Measurements from ENCODE around the gene RTCB. TPM values are rescaled to one million over a fixed set of nuclear protein-coding genes. Genes with fewer than 3 reads are reported as not detected.

RTCB gene
- total and polyA plus RNA-seq, 4 donors: 20.5 to 70.6 (median 63.7) TPM

DNA sequence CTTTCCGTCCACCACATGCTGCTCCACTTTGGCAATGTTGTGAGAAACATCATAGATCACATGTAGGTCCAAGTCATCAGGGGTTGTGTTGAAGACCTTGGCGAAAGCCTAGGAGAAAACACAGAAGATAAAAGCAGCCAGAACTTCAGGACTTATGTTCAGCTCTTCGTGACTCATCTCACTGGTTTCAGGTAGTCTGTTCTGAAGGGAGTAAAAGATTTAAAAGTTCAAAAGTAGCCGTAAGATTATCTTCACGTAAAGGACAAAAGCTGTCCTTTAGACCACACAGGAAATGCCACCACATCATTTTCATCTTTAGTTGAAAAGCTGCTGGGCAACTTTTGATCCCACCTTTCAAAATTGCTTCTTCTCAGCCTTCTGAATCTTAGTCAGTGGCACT, 16.9 kb downstream of the RTCB start:
- Histone ChIP-seq H3K36me3 (ENCODE audit: control insufficient read depth in 4 of 4, insufficient read depth in 4 of 4, low read length in 4 of 4) (peaks cover 40 to 66% (median 48%) of the 10 kb centered on the region in 4 donors), H3K4me1 (ENCODE audit: control insufficient read depth in 5 of 5, insufficient read depth in 5 of 5, low read length in 5 of 5) (no peaks in the 10 kb centered on the region), H3K9me3 (ENCODE audit: control insufficient read depth in 4 of 4, insufficient read depth in 3 of 4, low read length in 3 of 4) (no peaks in the 10 kb centered on the region), H3K27me3 (ENCODE audit: control insufficient read depth in 3 of 3, insufficient read depth in 3 of 3, low read length in 2 of 3) (no peaks in the 10 kb centered on the region), H3K27ac (ENCODE audit: low read depth in 1 of 2, low read length in 1 of 2) (no peak overlapping the region), H3K4me3 (no peak overlapping the region), H3K9ac (ENCODE audit: insufficient read depth in 1 of 2, low read length in 2 of 2) (no peak overlapping the region)
- DNase-seq (no peak), ATAC-seq (ENCODE audit: insufficient read depth, low FRiP score) (no peak)
- 89 to 94% methylated on average over 5 of the region's 5 CpGs for WGBS, 2 donors
- TF ChIP-seq, protein P1, sequence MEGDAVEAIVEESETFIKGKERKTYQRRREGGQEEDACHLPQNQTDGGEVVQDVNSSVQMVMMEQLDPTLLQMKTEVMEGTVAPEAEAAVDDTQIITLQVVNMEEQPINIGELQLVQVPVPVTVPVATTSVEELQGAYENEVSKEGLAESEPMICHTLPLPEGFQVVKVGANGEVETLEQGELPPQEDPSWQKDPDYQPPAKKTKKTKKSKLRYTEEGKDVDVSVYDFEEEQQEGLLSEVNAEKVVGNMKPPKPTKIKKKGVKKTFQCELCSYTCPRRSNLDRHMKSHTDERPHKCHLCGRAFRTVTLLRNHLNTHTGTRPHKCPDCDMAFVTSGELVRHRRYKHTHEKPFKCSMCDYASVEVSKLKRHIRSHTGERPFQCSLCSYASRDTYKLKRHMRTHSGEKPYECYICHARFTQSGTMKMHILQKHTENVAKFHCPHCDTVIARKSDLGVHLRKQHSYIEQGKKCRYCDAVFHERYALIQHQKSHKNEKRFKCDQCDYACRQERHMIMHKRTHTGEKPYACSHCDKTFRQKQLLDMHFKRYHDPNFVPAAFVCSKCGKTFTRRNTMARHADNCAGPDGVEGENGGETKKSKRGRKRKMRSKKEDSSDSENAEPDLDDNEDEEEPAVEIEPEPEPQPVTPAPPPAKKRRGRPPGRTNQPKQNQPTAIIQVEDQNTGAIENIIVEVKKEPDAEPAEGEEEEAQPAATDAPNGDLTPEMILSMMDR (IDR thresholded peaks at IDR 0.05; ENCODE audit: control extremely low read depth, extremely low read depth): no peak

DNA sequence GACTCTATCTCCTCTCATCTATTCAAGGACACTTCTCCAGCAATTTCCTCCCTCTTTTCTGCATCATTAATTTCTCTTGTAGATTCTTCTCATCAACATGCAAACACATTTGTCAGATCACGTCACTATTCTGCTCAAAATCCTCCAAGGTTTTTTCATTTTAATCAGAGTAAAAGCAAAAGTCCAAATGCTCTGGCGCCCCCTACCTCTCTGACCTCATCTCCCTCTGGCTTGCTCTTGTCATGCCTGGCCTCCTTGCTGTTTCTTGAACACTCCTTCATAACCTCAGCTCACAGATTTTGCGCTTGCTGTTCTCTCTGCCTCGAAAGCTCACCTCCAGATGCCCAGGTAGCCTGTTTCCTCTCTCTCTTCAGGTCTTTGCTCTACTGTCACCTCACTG, 22.4 kb downstream of the RTCB start:
- no peak overlapping the region for H3K27ac ChIP-seq (ENCODE audit: low read depth in 1 of 2, low read length in 1 of 2)
- TF ChIP-seq, protein P1 (IDR thresholded peaks at IDR 0.05; ENCODE audit: control extremely low read depth, extremely low read depth): no peak
- no peak for DNase-seq
- H3K9ac ChIP-seq (ENCODE audit: insufficient read depth in 1 of 2, low read length in 2 of 2): no peak overlapping the region
- H3K4me3 ChIP-seq: no peak overlapping the region
- no peaks in the 10 kb centered on the region for H3K27me3 ChIP-seq (ENCODE audit: control insufficient read depth in 3 of 3, insufficient read depth in 3 of 3, low read length in 2 of 3)
- no peaks in the 10 kb centered on the region for H3K4me1 ChIP-seq (ENCODE audit: control insufficient read depth in 5 of 5, insufficient read depth in 5 of 5, low read length in 5 of 5)
- peaks cover 40 to 51% (median 44%) of the 10 kb centered on the region in 4 donors for H3K36me3 ChIP-seq (ENCODE audit: control insufficient read depth in 4 of 4, insufficient read depth in 4 of 4, low read length in 4 of 4)
- no peak for ATAC-seq (ENCODE audit: insufficient read depth, low FRiP score)
- no peaks in the 10 kb centered on the region for H3K9me3 ChIP-seq (ENCODE audit: control insufficient read depth in 4 of 4, insufficient read depth in 3 of 4, low read length in 3 of 4)
- 85 to 89% methylated on average over 4 of the region's 4 CpGs for WGBS, 2 donors

DNA sequence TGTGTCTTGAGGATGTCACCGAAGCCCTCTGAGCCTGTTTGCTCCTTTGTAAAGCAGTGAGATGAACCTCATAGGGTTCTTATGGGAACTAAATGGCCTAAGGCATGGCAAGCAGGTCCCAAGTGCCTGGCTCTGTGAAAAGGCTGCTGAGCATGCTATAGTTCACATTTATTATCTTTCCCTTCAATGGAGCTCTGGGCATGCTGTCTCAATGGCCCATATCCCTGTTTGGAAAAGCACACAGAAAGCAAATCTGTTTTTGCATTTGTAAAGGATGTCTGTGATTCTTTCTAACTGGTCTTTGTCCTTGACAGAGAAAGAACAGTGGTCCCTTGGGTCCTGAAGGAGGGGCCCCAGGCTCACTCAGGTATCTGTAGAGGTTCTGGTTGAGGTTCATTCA, 26.4 kb downstream of the RTCB start:
- 100% methylated on average over 1 of the region's 1 CpG for WGBS, 2 donors
- Histone ChIP-seq H3K27me3 (ENCODE audit: control insufficient read depth in 3 of 3, insufficient read depth in 3 of 3, low read length in 2 of 3) (no peaks in the 10 kb centered on the region), H3K4me1 (ENCODE audit: control insufficient read depth in 5 of 5, insufficient read depth in 5 of 5, low read length in 5 of 5) (no peaks in the 10 kb centered on the region), H3K9ac (ENCODE audit: insufficient read depth in 1 of 2, low read length in 2 of 2) (no peak overlapping the region), H3K36me3 (ENCODE audit: control insufficient read depth in 4 of 4, insufficient read depth in 4 of 4, low read length in 4 of 4) (peaks cover 16 to 22% (median 18%) of the 10 kb centered on the region in 4 donors), H3K4me3 (no peak overlapping the region), H3K27ac (ENCODE audit: low read depth in 1 of 2, low read length in 1 of 2) (no peak overlapping the region), H3K9me3 (ENCODE audit: control insufficient read depth in 4 of 4, insufficient read depth in 3 of 4, low read length in 3 of 4) (no peaks in the 10 kb centered on the region)
- DNase-seq: no peak
- TF ChIP-seq, protein P1 (IDR thresholded peaks at IDR 0.05; ENCODE audit: control extremely low read depth, extremely low read depth): no peak
- no peak for ATAC-seq (ENCODE audit: insufficient read depth, low FRiP score)

DNA sequence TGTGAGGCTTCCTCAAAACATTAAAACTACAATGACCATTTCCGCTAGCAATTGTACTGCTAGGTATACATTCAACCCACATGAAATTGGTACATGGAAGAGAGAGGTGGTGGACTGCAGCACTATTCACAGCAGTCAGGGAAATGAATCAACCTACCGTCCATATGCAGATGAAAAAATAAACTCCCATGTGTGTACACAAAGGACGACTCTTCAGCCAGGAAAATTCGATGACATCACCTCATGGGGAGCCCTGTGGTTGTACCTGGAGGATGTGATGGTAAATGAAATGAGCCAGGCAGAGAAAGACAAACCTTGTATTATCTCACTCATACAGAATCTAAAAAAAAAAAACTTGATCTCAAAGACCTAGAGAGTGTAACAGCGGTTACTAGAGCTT, 31.1 kb downstream of the RTCB start:
- no peaks in the 10 kb centered on the region for H3K27me3 ChIP-seq (ENCODE audit: control insufficient read depth in 3 of 3, insufficient read depth in 3 of 3, low read length in 2 of 3)
- TF ChIP-seq, protein P1 (IDR thresholded peaks at IDR 0.05; ENCODE audit: control extremely low read depth, extremely low read depth): no peak
- WGBS, 2 donors: 60 to 82% methylated on average over 5 of the region's 5 CpGs
- no peak overlapping the region for H3K4me3 ChIP-seq
- peaks cover 0 to 5% (median 4%) of the 10 kb centered on the region in 4 donors for H3K36me3 ChIP-seq (ENCODE audit: control insufficient read depth in 4 of 4, insufficient read depth in 4 of 4, low read length in 4 of 4)
- no peaks in the 10 kb centered on the region for H3K9me3 ChIP-seq (ENCODE audit: control insufficient read depth in 4 of 4, insufficient read depth in 3 of 4, low read length in 3 of 4)
- H3K4me1 ChIP-seq (ENCODE audit: control insufficient read depth in 5 of 5, insufficient read depth in 5 of 5, low read length in 5 of 5): no peaks in the 10 kb centered on the region
- DNase-seq (no peak), ATAC-seq (ENCODE audit: insufficient read depth, low FRiP score) (no peak)
- H3K9ac ChIP-seq (ENCODE audit: insufficient read depth in 1 of 2, low read length in 2 of 2): no peak overlapping the region
- H3K27ac ChIP-seq (ENCODE audit: low read depth in 1 of 2, low read length in 1 of 2): no peak overlapping the region

All from lung (tissue), 12 donors.